Measurements from ENCODE around the gene CBX1. TPM values are rescaled to one million over a fixed set of nuclear protein-coding genes. Genes with fewer than 3 reads are reported as not detected.
A peak's percentile ranks its signal among the peaks of the same experiment; 100 is the strongest.

Gene CBX1
- total RNA-seq, 1 donor from 2014 or later: 20.2 TPM

GRCh38 chr17:48026502-48027321 is 74.6 kb downstream of the CBX1 start:
- H3K36me3 ChIP-seq: no peaks in the 10 kb centered on the region
- peak; percentile 90 to 94 (median 92) for TF ChIP-seq CTCF (IDR thresholded peaks at IDR 0.05)
- DNase-seq (ENCODE audit: low spot score in 2 of 2): peak; percentile 58 to 91
- peak overlapping the region in 1 of 2 donors; percentile 63 for H3K4me3 ChIP-seq
- no peaks in the 10 kb centered on the region for H3K27me3 ChIP-seq
- H3K4me1 ChIP-seq: peaks cover 17 to 34% of the 10 kb centered on the region in 2 donors
- peak overlapping the region; percentile 75 to 77 for H3K27ac ChIP-seq
- H3K9me3 ChIP-seq: no peaks in the 10 kb centered on the region
- intact Hi-C loops (cut with DNase I): loop anchor here (5.0 kb wide), 2 partner anchors 516 to 586 kb away; partner anchors contain the start of gene HOXB7

- intact Hi-C loops (cut with DNase I): loop anchor here (1.0 to 5.0 kb wide), 7 partner anchors 22 to 586 kb away; partner anchors contain the start of genes CBX1, HOXB7, NFE2L1 and SNX11
- Histone ChIP-seq H3K4me3 (peak overlapping the region; percentile 61 to 63), H3K36me3 (no peaks in the 10 kb centered on the region), H3K27me3 (no peaks in the 10 kb centered on the region), H3K9me3 (no peaks in the 10 kb centered on the region), H3K27ac (peak overlapping the region; percentile 75 to 77), H3K4me1 (peaks cover 17 to 34% of the 10 kb centered on the region in 2 donors)
- peak; percentile 14 to 74 for DNase-seq (ENCODE audit: low spot score in 2 of 2)
- no peak for TF ChIP-seq CTCF (IDR thresholded peaks at IDR 0.05)
Observed at GRCh38 chr17:48025904-48026501, 75.3 kb downstream of the CBX1 start.

GRCh38 chr17:48025040-48025903 is 76.0 kb downstream of the CBX1 start:
- TF ChIP-seq CTCF (IDR thresholded peaks at IDR 0.05): peak; percentile 91 to 93 (median 92)
- DNase-seq (ENCODE audit: low spot score in 2 of 2): peak; percentile 93 to 99
- intact Hi-C loops (cut with DNase I): loop anchor here (1.0 to 5.0 kb wide), 7 partner anchors 23 to 587 kb away; partner anchors contain the start of genes CBX1, HOXB7, NFE2L1 and SNX11
- Histone ChIP-seq H3K4me1 (peaks cover 17 to 31% of the 10 kb centered on the region in 2 donors), H3K9me3 (no peaks in the 10 kb centered on the region), H3K36me3 (no peaks in the 10 kb centered on the region), H3K27ac (peak overlapping the region; percentile 77 to 86), H3K4me3 (peak overlapping the region; percentile 61 to 63), H3K27me3 (no peaks in the 10 kb centered on the region)

- Histone ChIP-seq H3K27me3 (no peaks in the 10 kb centered on the region), H3K9me3 (no peaks in the 10 kb centered on the region), H3K36me3 (no peaks in the 10 kb centered on the region), H3K27ac (peak overlapping the region; percentile 77 to 86), H3K4me1 (peaks cover 17 to 31% of the 10 kb centered on the region in 2 donors), H3K4me3 (peak overlapping the region; percentile 61 to 63)
- intact Hi-C loops (cut with DNase I): loop anchor here (1.0 to 5.0 kb wide), 9 partner anchors 24 to 588 kb away; partner anchors contain the start of genes CBX1, HOXB7, NFE2L1 and SCRN2
- peak; percentile 23 to 79 for DNase-seq (ENCODE audit: low spot score in 2 of 2)
- TF ChIP-seq CTCF (IDR thresholded peaks at IDR 0.05): peak in 1 of 3 experiments; percentile 15
Observed at GRCh38 chr17:48024149-48025039, 76.9 kb downstream of the CBX1 start.
